NCI-H2081 treated with DMSO at 0.1 percent for 48 hours (cell line): ENCODE data around the gene ZNF821.
A peak's percentile ranks its signal among the peaks of the same experiment; 100 is the strongest.
"Not testable (repeated sequence)": the region's sequence is repeated elsewhere in the genome, so short reads cannot be mapped to it uniquely, and the experiment has no call there.

Experiments used
- DNase-seq: peaks from one replicate; lab custom pipeline; 2025; lab: John Stamatoyannopoulos, UW

ZNF821 gene

GRCh38 chr16:71859762-71860521 is 24.0 kb downstream of the ZNF821 start:
- no peak for DNase-seq

GRCh38 chr16:71855937-71856662 is 27.9 kb downstream of the ZNF821 start:
- no peak for DNase-seq

GRCh38 chr16:71854369-71854948 is 29.5 kb downstream of the ZNF821 start:
- DNase-seq = no peak

DNA sequence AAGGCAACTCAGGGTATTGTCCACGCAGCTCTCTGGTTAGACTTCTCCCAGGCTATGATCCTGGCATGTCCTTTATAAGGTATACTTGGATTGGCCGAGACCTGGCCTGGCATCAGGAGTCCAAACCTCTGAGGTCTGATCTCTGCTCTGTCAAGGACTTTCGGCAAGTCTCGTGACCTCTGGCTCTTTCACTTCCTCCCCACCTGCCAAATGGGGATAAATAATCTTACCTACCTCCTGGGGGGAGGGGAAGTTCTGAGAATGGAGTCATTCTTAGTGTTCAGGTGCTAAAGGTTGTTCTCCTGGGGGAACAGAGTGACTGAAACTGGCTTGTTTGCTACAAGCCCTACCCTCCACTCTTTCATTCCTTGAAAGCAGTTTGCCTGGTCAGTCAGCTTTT is 30.6 kb downstream of the ZNF821 start:
- DNase-seq = no peak

DNA sequence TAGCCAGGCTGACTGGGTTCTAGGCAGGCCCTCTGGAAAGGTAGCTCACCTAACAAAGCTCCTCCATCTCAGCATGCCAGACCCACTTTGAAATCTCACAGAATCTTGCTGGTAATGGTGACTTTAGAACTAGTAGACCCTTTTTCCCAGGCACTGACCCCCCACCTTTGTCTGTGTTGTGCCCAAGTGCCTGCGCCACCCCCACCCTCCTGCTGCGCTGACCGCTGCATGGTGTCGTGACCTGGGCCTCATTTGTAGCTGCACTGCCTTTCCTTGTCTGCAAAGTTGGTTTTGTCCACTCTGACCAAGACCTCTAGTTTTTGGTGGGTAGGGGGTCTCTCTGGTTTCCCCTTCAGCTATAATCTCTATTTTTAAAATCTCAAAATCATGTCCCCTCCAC is 31.4 kb downstream of the ZNF821 start:
- DNase-seq = no peak

DNA sequence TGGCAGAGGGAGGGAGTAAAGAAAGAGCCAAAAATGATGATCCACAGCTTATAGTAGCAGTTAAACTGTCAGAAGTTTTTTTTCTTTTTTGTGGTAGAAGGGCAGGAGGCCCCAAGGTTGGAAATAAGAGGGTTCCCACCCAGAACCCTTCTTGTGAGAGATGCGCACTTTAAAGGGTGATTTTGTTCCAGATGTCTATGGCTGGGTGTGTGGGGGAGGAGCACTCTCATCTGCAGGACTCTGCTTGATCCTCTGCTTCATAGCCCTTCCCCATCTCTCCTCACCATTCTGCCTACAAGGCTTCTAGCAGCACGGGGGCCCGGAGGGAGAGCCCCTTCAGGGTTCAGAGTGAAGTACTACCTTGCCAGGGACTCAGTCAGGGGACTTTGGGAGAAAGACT is 31.8 kb downstream of the ZNF821 start:
- no peak for DNase-seq

- no peak for DNase-seq
Measured at GRCh38 chr16:71851746-71852145, 32.2 kb downstream of the ZNF821 start.

- no peak for DNase-seq
Measured at GRCh38 chr16:71848622-71849021, 35.4 kb downstream of the ZNF821 start.

DNA sequence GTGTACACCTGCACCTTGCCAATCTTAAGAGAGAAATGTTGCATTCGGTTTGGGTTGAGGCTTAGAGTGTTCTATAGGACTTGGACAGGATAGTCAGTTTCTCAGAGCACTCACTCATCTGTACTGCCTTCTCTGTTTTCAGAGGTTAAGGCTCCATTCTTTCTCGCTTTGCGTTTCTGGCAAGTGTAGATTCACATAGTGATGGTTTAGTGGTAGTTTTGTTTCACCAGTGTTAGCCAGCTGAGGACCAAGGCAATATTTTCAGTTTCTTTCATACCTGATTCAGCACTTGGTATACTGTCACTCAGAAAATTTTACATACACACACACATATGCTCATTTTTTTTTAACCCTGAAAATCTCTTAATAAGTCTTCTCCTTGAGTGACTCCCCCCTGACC is 36.9 kb downstream of the ZNF821 start:
- no peak for DNase-seq

- no peak for DNase-seq
Measured at GRCh38 chr16:71846431-71846830, 37.6 kb downstream of the ZNF821 start.

DNA sequence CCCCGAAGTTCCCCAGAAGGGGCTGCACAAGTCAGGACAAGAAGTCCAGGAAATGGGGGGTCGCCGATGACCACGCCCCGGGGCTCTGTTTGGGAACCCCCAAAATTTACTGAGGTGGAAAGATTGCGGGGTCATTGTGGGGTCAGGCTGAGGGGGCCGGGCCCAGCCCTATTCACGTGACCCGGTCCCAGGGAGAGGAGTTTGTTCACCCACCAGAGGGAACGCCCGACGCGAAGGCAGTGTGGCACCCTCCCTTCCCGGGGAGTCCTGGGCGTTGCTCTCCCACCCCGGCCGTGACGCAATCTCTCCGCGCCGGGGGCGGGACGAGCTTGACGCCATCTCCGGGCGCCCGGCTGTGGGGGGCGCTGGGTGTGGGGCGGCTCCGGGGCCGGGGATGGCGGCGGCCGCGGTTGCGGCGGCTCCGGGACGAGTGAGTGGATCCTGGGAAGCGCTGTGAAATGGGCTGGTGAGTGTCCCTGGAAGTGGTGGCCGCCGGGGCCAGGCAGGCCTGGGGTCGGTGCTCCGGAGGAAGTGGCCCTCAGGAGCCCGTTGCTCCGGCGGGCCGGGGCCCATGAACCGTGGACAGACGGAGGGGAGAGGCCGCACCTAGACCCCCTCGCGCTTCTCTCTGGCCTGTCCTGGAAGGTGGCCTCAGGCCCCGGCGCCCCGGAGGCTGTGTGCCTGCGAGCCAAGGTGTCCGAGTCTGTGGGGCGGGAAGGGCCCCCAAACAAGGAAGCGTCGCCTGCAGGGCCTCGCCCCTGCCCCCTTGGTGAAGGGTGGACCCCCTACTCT is 38.1 kb downstream of the ZNF821 start, which contains the start of gene ATXN1L:
ATXN1L (plus strand) TSS at position 338 of the 792 bp plus-strand sequence. CDS start 3,765 bp downstream, outside the sequence.
- peak; percentile 5 for DNase-seq

GRCh38 chr16:71843572-71843971 is 40.4 kb downstream of the ZNF821 start:
- DNase-seq = no peak

DNA sequence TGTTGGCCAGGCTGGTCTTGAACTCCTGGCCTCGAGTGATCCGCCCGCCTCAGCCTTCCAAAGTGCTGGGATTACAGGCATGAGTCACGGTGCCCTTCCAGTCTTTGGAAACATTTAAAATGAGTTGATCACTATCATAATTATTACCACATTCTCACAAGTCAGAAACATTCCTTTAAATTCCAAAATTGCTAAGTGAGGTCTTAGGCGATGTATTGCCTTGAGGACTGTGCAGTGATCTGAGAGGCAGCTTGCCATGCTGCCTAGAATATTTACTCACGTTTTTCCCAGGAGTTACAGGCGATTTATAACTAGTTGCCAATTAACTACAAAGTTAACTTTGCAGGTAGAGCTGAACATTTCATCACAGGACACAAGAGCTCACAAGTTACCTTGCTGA is 43.9 kb downstream of the ZNF821 start:
- DNase-seq = no peak

GRCh38 chr16:71837150-71837549 is 46.8 kb downstream of the ZNF821 start:
- no peak for DNase-seq

- no peak for DNase-seq
Measured at GRCh38 chr16:71834291-71834690, 49.7 kb downstream of the ZNF821 start.

DNA sequence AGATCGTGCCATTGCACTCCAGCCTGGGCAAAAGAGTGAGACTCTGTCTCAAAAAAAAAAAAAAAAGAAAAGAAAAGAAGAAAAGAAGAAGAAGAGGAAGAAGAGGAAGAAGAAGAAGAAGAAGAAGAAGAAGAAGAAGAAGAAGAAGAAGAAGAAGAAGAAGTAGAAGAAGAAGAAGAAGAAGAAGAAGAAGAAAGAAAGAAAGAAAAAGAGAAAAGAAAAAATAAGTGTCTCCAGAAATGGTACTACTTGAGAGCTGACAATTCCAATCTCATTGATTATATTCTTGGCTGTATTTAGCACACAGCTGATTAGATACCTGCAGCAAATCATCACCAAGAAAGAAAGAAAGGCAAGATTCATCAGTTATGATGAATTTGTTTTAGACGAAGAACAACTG is 51.9 kb downstream of the ZNF821 start:
- DNase-seq = not testable (repeated sequence)

GRCh38 chr16:71831698-71832097 is 52.3 kb downstream of the ZNF821 start:
- not testable (repeated sequence) for DNase-seq

DNA sequence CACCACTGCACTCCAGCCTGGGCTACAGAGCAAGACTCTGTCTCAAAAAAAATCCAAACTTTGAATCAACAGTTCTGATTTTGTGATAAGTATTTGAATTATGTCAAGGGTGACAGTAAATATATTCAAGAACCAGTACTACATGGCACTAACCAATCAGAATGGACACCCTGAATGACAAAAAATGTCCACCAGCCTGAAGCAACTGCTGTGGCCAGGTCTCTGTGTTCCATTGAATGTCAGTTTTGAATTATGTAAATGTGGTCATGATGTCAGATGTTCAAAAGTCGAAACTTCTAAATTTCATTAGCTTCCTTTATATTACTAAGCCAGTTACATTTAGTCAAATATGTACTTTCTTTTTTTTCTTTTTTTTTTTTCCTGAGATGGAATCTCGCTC is 53.6 kb downstream of the ZNF821 start:
- DNase-seq = no peak

DNA sequence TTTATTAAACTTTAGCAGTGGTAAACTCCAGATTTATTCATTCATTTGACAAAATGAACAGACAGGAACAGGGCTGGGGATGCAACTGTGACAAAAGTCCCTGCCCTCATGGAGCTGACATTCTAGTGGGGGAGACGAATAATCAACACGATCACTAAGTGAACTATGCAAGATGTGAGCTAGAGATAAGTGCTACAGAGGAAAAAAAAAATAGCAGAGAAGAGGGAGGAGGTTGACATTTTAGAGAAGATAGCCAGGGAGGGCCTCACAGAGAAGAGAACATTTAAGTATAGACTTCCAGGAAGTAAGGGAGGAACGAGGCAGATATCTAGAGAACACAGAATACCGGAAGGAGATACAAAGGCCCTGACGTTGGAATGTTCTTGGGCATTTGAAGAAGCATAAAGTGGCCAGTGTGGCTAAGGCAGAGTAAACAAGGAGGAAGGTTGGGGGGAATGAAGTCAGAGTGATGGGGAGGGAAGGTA is 57.4 kb downstream of the ZNF821 start:
- DNase-seq = no peak

- not testable (repeated sequence) for DNase-seq
Measured at GRCh38 chr16:71817155-71817500, 66.9 kb downstream of the ZNF821 start.

GRCh38 chr16:71811261-71811803 is 72.7 kb downstream of the ZNF821 start:
- no peak for DNase-seq

GRCh38 chr16:71810155-71810530 is 73.8 kb downstream of the ZNF821 start:
- DNase-seq = not testable (repeated sequence)
